Panc1 (cell line): ENCODE data around the gene WDHD1.

Experiments
- CTCF ChIP-seq: fragments of 450-650 bp; IDR thresholded peaks from 2 replicates; pipeline ENCODE4 v1.5.1; 2017; ENCODE audit warnings: mild to moderate bottlenecking
- POLR2AphosphoS5 ChIP-seq: IDR thresholded peaks from 2 replicates; pipeline ENCODE4 v1.6.1; 2012; ENCODE audit warnings: mild to moderate bottlenecking, low read depth, low read length, moderate library complexity
- REST ChIP-seq, 2 experiments: IDR thresholded peaks; 2 replicates each; pipeline ENCODE4 v1.6.1; 2011 to 2012; ENCODE audit warnings: low read depth in 2 of 2, control low read depth in 1 of 2, low read length in 1 of 2, mild to moderate bottlenecking in 1 of 2, moderate library complexity in 1 of 2; ENCODE audit not compliant: insufficient read depth in 1 of 2

GRCh38 chr14:55015006-55015405, 11.9 kb downstream of the WDHD1 start:
- TF ChIP-seq CTCF (no peak), REST (IDR thresholded peaks at IDR 0.05; ENCODE audit: insufficient read depth in 1 of 2, low read depth in 2 of 2, low read length in 1 of 2) (no peak), POLR2AphosphoS5 (no peak)
